K562 (cell line): ENCODE measurements around the gene CAPN12.

ENCODE experiments used
- ATF6 ChIP-seq: sonication (generic); formaldehyde crosslinking; IDR thresholded peaks from 2 replicates; pipeline ENCODE4 v1.4.0; 2020; ENCODE audit warnings: mild to moderate bottlenecking, missing genetic modification reagents
- CHD2 ChIP-seq: IDR thresholded peaks from 2 replicates; pipeline ENCODE4 v1.6.1; 2011; ENCODE audit warnings: low read depth, low read length
- CTCF ChIP-seq, 3 experiments: IDR thresholded peaks in 2 of 3; conservative IDR thresholded peaks in 1 of 3; 2 replicates each; pipeline ENCODE4 v1.5.1; 2011 to 2012; ENCODE audit warnings: low read length in 3 of 3, mild to moderate bottlenecking in 3 of 3, control low read depth in 2 of 3, improper control_type of control experiment in 1 of 3, inconsistent platforms in 1 of 3, low read depth in 1 of 3, mixed read lengths in 1 of 3, moderate library complexity in 1 of 3; ENCODE audit not compliant: insufficient read depth in 2 of 3
- EZH2 ChIP-seq: IDR thresholded peaks from 2 replicates; pipeline ENCODE4 v1.6.1; 2012; ENCODE audit warnings: low read depth, mild to moderate bottlenecking, inconsistent platforms, low read length, borderline replicate concordance
- GTF3C2 ChIP-seq: IDR thresholded peaks from 3 replicates; pipeline ENCODE4 v1.6.1; 2011; ENCODE audit warnings: borderline replicate concordance, mild to moderate bottlenecking, moderate library complexity; ENCODE audit not compliant: insufficient read length; ENCODE audit errors: extremely low read depth
- HMGN3 ChIP-seq: IDR thresholded peaks from 2 replicates; pipeline ENCODE4 v1.6.1; 2011; ENCODE audit warnings: borderline replicate concordance, low read depth, mild to moderate bottlenecking, mixed read lengths, low read length; ENCODE audit not compliant: insufficient read length; ENCODE audit errors: extremely low read depth
- NR2F6 ChIP-seq: fragments of 450-650 bp; formaldehyde crosslinking; IDR thresholded peaks from 2 replicates; pipeline ENCODE4 v1.4.0; 2020; ENCODE audit warnings: mild to moderate bottlenecking
- STAT6 ChIP-seq: sonication (generic); formaldehyde crosslinking; IDR thresholded peaks from 2 replicates; pipeline ENCODE4 v1.8.1; 2023; ENCODE audit warnings: mild to moderate bottlenecking, missing genetic modification reagents
- TOE1 ChIP-seq, 2 experiments: fragments of 450-650 bp in 1 of 2; sonication (generic) in 1 of 2; formaldehyde crosslinking in 1 of 2; IDR thresholded peaks; 2 replicates each; pipeline versions ENCODE4 v1.7.1 to v1.8.0; 2016 to 2022; ENCODE audit warnings: borderline replicate concordance in 2 of 2, mild to moderate bottlenecking in 2 of 2, antibody characterized with exemption in 1 of 2, inconsistent platforms in 1 of 2, low read depth in 1 of 2, missing genetic modification reagents in 1 of 2, moderate library complexity in 1 of 2
- VEZF1 ChIP-seq: fragments of 200-800 bp; sonication (Bioruptor generic); IDR thresholded peaks from 2 replicates; pipeline ENCODE4 v1.6.1; 2017; ENCODE audit warnings: missing genetic modification characterization, missing compliant biosample characterization
- YY1 ChIP-seq, 3 experiments: IDR thresholded peaks; 2 replicates each; pipeline ENCODE4 v1.6.1; 2011; ENCODE audit warnings: low read length in 2 of 3, mild to moderate bottlenecking in 2 of 3, moderate library complexity in 2 of 3, borderline replicate concordance in 1 of 3, control low read depth in 1 of 3, low read depth in 1 of 3; ENCODE audit not compliant: insufficient read depth in 3 of 3, insufficient replicate concordance in 2 of 3, control insufficient read depth in 1 of 3, insufficient read length in 1 of 3; ENCODE audit errors: extremely low read depth in 1 of 3
- ZNF830 ChIP-seq: fragments of 250-450 bp; sonication (Bioruptor Pico); IDR thresholded peaks from 2 replicates; pipeline ENCODE4 v1.5.0; 2021; ENCODE audit warnings: mild to moderate bottlenecking

- TF ChIP-seq ZNF830 (CRISPR knock-in tag) (no peak), CTCF (IDR thresholded peaks at IDR 0.05 in 2 of 3, conservative IDR thresholded peaks at IDR 0.05 in 1 of 3; ENCODE audit: insufficient read depth in 2 of 3, low read depth in 1 of 3, low read length in 3 of 3) (no peak), GTF3C2 (no peak), VEZF1 (no peak), ATF6 (no peak), YY1 (IDR thresholded peaks at IDR 0.05; ENCODE audit: borderline replicate concordance in 1 of 3, control insufficient read depth in 1 of 3, extremely low read depth in 1 of 3, insufficient read depth in 3 of 3, insufficient read length in 1 of 3, insufficient replicate concordance in 2 of 3, low read depth in 1 of 3, low read length in 2 of 3) (no peak), HMGN3 (no peak), TOE1 (IDR thresholded peaks at IDR 0.05; ENCODE audit: borderline replicate concordance) (no peak), TOE1 (CRISPR knock-in tag; IDR thresholded peaks at IDR 0.05; ENCODE audit: borderline replicate concordance, low read depth) (no peak), EZH2 (no peak), STAT6 (CRISPR knock-in tag) (no peak), CHD2 (no peak), NR2F6 (CRISPR knock-in tag) (no peak)
These were observed 2.6 kb downstream of the CAPN12 start for GRCh38 chr19:38741670-38742069.
